SJCRH30 (cell line): Measurements from ENCODE around the gene WIPF1. TPM values are rescaled to one million over a fixed set of nuclear protein-coding genes. Genes with fewer than 3 reads are reported as not detected.
A peak's percentile ranks its signal among the peaks of the same experiment; 100 is the strongest.

Source experiments
- DNase-seq, 2 experiments: peaks; one replicate each; pipeline ENCODE4 v3.0.0-alpha.2; 2015 to 2020
- H3K27ac ChIP-seq: fragments of 250-450 bp; sonication (Bioruptor Pico); 2 replicates; pipeline ENCODE4 v1.5.1; 2020; ENCODE audit warnings: mild to moderate bottlenecking, moderate library complexity
- H3K27me3 ChIP-seq: fragments of 250-450 bp; sonication (Bioruptor Pico); 2 replicates; pipeline ENCODE4 v1.5.1; 2020; ENCODE audit warnings: mild to moderate bottlenecking, moderate library complexity
- H3K36me3 ChIP-seq: fragments of 250-450 bp; sonication (Bioruptor Pico); 2 replicates; pipeline ENCODE4 v1.5.1; 2020; ENCODE audit warnings: mild to moderate bottlenecking, moderate library complexity
- H3K4me1 ChIP-seq: fragments of 250-450 bp; sonication (Bioruptor Pico); 2 replicates; pipeline ENCODE4 v1.5.1; 2020; ENCODE audit warnings: mild to moderate bottlenecking, moderate library complexity
- H3K4me3 ChIP-seq: fragments of 250-450 bp; sonication (Bioruptor Pico); 2 replicates; pipeline ENCODE4 v1.5.1; 2020; ENCODE audit warnings: mild to moderate bottlenecking, moderate library complexity
- H3K9me3 ChIP-seq: fragments of 250-450 bp; sonication (Bioruptor Pico); replicated peaks from 2 replicates; pipeline ENCODE4 v1.5.1; 2020; ENCODE audit warnings: mild to moderate bottlenecking, moderate library complexity
- total RNA-seq: library from RNA; depleted of rRNA; stranded (reverse); fragments of >200 nt; shearing (Covaris generic); gene quantifications from 2 replicates; pipeline ENCODE4 v1.2.3, GENCODE V29; 2014

WIPF1 gene
- total RNA-seq, 1 experiment from 2014 or later: 18.8 TPM

DNA sequence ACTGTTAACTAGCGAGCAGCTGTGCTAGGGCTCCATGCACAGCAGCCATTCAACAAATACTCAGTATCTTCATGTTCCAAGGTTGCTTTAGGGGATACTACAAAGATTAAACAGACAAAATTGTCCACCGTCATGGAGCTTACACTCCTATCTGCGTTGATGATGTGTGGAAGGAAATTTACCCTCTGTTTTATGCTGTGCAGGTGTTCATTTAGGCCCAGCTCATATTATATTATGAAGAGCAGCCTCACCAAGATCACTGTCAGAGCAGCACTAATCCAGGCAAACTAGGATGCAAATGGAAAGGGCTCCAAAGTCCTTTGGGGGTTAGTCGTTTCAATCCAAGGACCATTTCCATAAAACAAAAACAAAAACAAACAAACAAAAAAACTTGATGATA lies 13.4 kb upstream of the WIPF1 start:
- Histone ChIP-seq H3K27me3 (no peaks in the 10 kb centered on the region), H3K4me1 (no peaks in the 10 kb centered on the region), H3K4me3 (no peak overlapping the region), H3K36me3 (no peaks in the 10 kb centered on the region), H3K27ac (no peak overlapping the region), H3K9me3 (no peaks in the 10 kb centered on the region)
- no peak for DNase-seq

DNA sequence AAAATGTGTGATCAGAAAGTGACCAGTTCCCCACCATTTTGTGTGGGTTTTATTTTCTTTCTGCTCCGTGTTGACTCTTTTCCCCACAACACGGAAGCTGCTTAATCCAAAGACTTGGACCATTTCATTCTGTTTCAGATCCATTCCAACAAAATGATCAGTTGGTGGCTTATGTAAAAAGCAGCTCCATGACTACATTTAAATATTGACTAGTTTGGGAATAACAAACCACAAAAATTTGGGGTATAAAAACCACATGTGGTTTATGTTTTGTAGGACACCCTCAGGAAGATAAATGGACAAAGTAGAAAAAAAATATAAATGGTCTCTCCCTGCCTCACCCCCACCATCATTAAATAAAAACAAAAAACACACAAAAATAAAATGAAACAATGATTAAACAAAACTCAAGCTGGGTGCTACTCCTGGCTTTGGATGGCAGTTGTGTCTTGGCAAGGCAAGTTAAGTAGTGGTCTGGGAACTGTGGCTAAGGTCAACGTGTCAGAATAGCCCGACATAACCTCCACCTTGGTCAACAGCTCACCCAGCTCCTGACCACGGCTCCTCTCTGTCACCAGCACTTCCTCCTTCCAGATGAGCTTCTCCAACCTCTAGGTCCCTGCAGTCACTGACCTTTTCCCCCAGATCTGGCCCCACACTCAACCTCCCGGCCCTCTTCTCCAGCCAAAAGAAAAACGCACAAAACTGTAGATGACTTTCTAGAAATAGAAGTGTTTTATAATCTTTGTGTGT lies 12.8 kb upstream of the WIPF1 start:
- Histone ChIP-seq H3K27ac (no peak overlapping the region), H3K36me3 (no peaks in the 10 kb centered on the region), H3K27me3 (no peaks in the 10 kb centered on the region), H3K4me1 (no peaks in the 10 kb centered on the region), H3K4me3 (no peak overlapping the region), H3K9me3 (no peaks in the 10 kb centered on the region)
- no peak for DNase-seq

DNA sequence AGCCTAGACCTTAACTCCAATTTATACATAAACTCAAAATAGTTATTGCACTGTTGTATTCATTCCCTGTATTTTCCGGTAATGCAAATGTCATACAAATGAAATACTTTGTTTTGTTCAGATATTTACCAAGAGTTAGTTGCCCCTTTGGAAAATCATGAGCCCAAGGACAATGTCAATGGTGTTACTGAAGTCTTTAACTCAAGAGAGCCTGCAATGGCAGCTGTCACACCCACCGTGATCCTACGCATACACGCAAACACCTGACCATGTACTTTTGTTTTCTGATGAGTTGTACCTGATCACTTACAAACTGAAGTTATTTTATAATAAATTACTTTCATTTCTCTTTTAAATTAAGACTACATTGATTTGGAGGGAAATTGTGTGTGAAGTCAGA lies 11.7 kb upstream of the WIPF1 start:
- Histone ChIP-seq H3K4me3 (no peak overlapping the region), H3K9me3 (no peaks in the 10 kb centered on the region), H3K4me1 (no peaks in the 10 kb centered on the region), H3K36me3 (no peaks in the 10 kb centered on the region), H3K27ac (no peak overlapping the region), H3K27me3 (no peaks in the 10 kb centered on the region)
- DNase-seq: no peak

DNA sequence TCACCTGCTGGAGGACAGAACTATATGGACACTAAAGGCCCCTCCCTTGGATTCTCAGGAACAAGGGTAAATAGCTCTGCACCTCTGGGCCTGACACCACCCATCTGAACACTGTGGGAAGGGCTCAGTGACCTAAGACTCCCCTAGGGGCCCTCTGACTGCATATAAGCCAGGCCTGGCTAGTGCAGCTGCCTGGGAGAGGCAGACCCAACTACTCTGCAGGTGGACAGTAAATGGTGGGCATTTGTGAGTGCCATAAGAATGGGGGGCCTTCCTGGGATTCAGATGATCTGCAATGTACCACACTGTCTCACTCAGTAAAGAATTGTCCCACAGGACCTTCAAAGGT lies 11.2 kb upstream of the WIPF1 start:
- Histone ChIP-seq H3K4me1 (no peaks in the 10 kb centered on the region), H3K36me3 (no peaks in the 10 kb centered on the region), H3K9me3 (no peaks in the 10 kb centered on the region), H3K4me3 (no peak overlapping the region), H3K27me3 (no peaks in the 10 kb centered on the region), H3K27ac (no peak overlapping the region)
- no peak for DNase-seq

- no peaks in the 10 kb centered on the region for H3K4me1 ChIP-seq
- no peak overlapping the region for H3K4me3 ChIP-seq
- no peaks in the 10 kb centered on the region for H3K27me3 ChIP-seq
- H3K9me3 ChIP-seq: no peaks in the 10 kb centered on the region
- no peaks in the 10 kb centered on the region for H3K36me3 ChIP-seq
- no peak for DNase-seq
- no peak overlapping the region for H3K27ac ChIP-seq
These were observed 10.6 kb upstream of the WIPF1 start for GRCh38 chr2:174607989-174608865.

DNA sequence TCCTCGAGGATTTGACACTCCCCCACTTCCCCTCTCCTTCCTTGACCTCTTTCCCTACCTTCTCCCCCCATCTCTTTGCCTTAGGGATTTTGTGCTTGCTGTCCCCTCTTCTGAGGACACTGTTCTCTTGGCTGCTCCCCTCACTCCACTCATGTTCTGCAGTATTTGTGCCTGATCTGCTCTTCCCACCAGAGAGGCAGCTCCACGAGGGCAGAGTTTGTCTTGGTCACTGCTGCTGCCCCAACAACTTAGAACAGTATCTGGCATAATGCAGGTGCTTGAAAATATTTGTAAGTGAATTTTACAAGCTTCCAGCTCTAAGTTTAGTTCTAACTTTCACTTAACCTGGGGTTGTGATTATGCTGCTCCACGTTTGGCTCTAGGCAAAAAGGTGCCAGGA lies 10.0 kb upstream of the WIPF1 start:
- H3K36me3 ChIP-seq: no peaks in the 10 kb centered on the region
- no peak for DNase-seq
- H3K4me1 ChIP-seq: no peaks in the 10 kb centered on the region
- H3K27me3 ChIP-seq: no peaks in the 10 kb centered on the region
- H3K4me3 ChIP-seq: no peak overlapping the region
- H3K27ac ChIP-seq: no peak overlapping the region
- H3K9me3 ChIP-seq: no peaks in the 10 kb centered on the region

DNA sequence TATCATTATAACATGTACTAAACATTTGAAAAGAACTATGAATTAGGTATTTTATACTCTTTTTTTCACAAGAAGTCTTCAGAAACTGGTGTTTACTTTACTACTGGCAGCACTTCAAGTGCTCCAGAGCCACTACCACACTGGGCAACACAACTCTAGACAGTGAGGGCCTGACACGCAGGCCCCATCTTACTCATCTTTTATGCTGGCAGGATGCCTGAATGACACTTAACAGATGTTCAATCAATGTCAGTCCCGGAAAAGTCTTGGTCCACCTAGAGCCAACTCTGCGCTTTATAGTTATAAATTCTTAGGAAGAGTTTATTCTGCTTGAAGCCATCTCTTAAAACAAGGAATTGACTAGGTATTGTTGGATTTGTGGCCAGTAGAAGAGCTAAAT lies 8.7 kb upstream of the WIPF1 start:
- no peak for DNase-seq
- Histone ChIP-seq H3K4me3 (no peak overlapping the region), H3K27me3 (no peaks in the 10 kb centered on the region), H3K4me1 (no peaks in the 10 kb centered on the region), H3K36me3 (no peaks in the 10 kb centered on the region), H3K27ac (no peak overlapping the region), H3K9me3 (no peaks in the 10 kb centered on the region)

DNA sequence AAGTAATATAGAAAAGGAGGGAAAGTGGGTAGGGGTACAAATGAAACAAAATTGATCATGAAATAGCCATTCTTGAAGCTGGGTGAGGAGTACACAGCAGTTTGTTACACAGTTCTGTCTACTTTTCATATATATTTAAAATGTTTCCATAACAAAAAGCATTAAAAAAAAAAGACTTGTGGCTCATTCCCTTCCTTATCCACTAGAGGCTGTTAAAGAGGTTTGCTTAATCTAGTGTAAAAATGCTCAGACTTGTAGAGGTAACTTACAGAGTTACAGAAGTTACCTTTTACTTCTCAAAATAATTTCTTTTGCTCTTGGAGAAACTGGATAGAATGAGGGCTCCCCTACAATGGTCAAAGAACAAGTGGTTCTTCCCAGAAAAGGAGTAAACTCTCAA lies 8.1 kb upstream of the WIPF1 start:
- no peaks in the 10 kb centered on the region for H3K36me3 ChIP-seq
- no peak overlapping the region for H3K4me3 ChIP-seq
- no peak overlapping the region for H3K27ac ChIP-seq
- DNase-seq: no peak
- no peaks in the 10 kb centered on the region for H3K4me1 ChIP-seq
- no peaks in the 10 kb centered on the region for H3K27me3 ChIP-seq
- no peaks in the 10 kb centered on the region for H3K9me3 ChIP-seq

- no peaks in the 10 kb centered on the region for H3K9me3 ChIP-seq
- DNase-seq: peak; percentile 20 to 56
These were observed 5.7 kb upstream of the WIPF1 start for GRCh38 chr2:174603280-174603679.

DNA sequence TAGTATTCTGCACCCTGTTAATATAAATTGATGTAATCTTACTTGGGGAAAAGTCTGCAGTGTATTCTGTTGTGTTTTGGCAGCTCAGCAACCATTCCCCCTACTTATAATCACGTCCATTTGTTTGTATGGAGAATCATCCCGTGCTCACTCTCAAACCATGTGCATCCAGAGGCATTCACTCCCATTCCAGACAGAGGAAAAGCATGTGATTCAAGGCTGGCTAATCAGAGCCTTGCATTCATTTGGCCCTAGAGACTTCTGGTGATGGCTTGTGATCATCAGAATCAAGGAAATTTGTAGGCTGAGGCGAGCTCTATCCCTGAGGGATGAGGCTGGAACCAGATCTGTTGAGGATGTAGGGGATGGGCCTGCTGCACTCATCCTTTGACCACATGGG lies 5.1 kb upstream of the WIPF1 start:
- Histone ChIP-seq H3K36me3 (no peaks in the 10 kb centered on the region), H3K4me1 (peaks cover 2% of the 10 kb centered on the region; the same call in 1 of the 2 replicates), H3K27me3 (no peaks in the 10 kb centered on the region), H3K9me3 (no peaks in the 10 kb centered on the region), H3K4me3 (no peak overlapping the region), H3K27ac (no peak overlapping the region)
- DNase-seq: no peak

More at GRCh38 chr2:174603280-174603679, 5.7 kb upstream of the WIPF1 start:
- no peak overlapping the region for H3K27ac ChIP-seq
- H3K4me3 ChIP-seq: no peak overlapping the region
- H3K4me1 ChIP-seq: no peaks in the 10 kb centered on the region
- H3K36me3 ChIP-seq: no peaks in the 10 kb centered on the region
- no peaks in the 10 kb centered on the region for H3K27me3 ChIP-seq

- Histone ChIP-seq H3K4me1 (peaks cover 4% of the 10 kb centered on the region; the same call in 1 of the 2 replicates), H3K36me3 (no peaks in the 10 kb centered on the region), H3K27ac (no peak overlapping the region), H3K4me3 (no peak overlapping the region), H3K9me3 (no peaks in the 10 kb centered on the region), H3K27me3 (no peaks in the 10 kb centered on the region)
- no peak for DNase-seq
These were observed 2.7 kb upstream of the WIPF1 start for GRCh38 chr2:174600349-174600748.

GRCh38 chr2:174599310-174599921 lies 1.8 kb upstream of the WIPF1 start:
- no peak for DNase-seq
- Histone ChIP-seq H3K4me3 (no peak overlapping the region), H3K27ac (no peak overlapping the region), H3K4me1 (peaks cover 7% of the 10 kb centered on the region; the same call in 1 of the 2 replicates), H3K9me3 (no peaks in the 10 kb centered on the region), H3K36me3 (no peaks in the 10 kb centered on the region), H3K27me3 (no peaks in the 10 kb centered on the region)

DNA sequence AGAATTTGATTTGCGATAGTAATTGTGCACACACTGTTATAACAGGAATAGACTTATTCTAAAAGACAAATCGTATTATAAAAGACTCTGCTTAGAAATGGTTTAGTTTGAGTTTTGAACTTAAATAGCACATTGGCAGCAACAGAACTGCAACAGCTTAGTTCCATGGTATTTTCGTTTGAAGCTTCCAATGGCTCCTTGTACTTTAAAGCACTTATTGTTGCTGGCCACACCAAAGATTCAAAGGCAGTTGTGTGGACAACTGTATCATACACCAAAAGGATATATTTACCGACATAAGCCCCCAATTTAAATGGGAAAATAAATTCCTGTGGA lies 627 bp downstream of the WIPF1 start:
- no peak for DNase-seq
- Histone ChIP-seq H3K27me3 (no peaks in the 10 kb centered on the region), H3K36me3 (no peaks in the 10 kb centered on the region), H3K9me3 (no peaks in the 10 kb centered on the region), H3K4me1 (peaks cover 13% of the 10 kb centered on the region), H3K4me3 (no peak overlapping the region), H3K27ac (no peak overlapping the region)

DNA sequence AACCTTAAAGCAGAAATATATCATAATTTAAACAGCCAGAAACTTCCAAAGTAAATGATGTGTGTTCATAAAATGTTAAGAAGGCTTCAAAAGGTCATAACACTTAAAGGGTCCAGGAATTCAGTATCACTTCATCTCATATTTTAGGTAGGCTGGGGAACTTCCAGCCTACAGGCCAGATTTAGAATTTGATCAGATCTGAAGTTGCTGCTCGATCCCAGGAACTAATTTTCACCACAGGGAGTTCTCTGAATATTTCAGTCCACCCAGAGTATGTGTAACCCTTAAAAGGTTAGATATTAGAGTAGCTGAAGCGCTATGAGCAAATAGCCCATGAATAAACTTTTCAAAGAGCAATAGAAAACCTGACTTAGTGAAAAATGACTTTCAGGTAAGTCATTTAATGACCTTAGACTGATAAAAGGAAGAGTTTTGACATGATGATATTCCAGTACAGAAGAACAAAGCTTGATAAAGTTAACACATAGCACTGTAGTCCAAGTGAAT lies 1.7 kb downstream of the WIPF1 start:
- no peak overlapping the region for H3K4me3 ChIP-seq
- H3K27me3 ChIP-seq: no peaks in the 10 kb centered on the region
- no peaks in the 10 kb centered on the region for H3K36me3 ChIP-seq
- no peak for DNase-seq
- H3K9me3 ChIP-seq: no peaks in the 10 kb centered on the region
- no peak overlapping the region for H3K27ac ChIP-seq
- peaks cover 13% of the 10 kb centered on the region for H3K4me1 ChIP-seq

DNA sequence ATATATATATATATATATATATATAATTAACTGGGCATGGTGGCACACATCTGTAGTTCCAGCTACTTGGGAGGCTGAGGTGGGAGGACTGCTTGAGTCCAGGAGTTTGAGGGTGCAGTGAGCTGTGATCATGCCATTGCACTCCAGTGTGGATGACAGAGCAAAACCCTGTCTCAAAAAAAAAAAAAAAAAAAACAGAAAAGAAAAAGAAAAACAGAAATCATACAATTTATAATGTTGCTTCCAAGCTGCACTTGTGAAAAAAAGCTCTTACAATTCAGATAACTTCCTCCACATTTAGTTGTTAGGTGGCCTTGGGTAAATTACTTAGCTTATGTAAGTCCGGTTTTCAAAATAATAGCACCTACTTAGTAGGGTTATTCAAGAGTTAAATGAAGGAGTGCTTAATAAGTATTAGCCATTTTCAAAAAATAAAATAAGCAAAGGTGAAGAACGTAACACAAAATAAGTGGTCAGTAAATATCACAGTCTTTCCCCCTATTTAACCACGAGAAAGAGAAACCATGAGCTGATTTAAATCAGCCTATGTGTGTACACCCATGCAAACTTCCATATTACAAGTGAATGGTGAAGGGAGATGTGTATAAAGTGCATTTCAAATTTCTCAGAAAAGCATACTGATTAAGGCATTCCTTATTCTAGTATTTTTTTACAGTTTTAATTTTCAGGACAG lies 2.3 kb downstream of the WIPF1 start:
- Histone ChIP-seq H3K4me3 (no peak overlapping the region), H3K27ac (no peak overlapping the region), H3K36me3 (no peaks in the 10 kb centered on the region)

More for the DNA sequence above, 2.3 kb downstream of the WIPF1 start:
- DNase-seq: no peak
- no peaks in the 10 kb centered on the region for H3K9me3 ChIP-seq
- H3K4me1 ChIP-seq: peaks cover 13% of the 10 kb centered on the region
- no peaks in the 10 kb centered on the region for H3K27me3 ChIP-seq
